WERI-Rb-1 (cell line): Measurements from ENCODE around the gene ETFA.

Experiments
- DNase-seq: peaks from one replicate; pipeline ENCODE4 v3.0.0-alpha.2; 2020
- H3K27ac ChIP-seq: fragments of 250-450 bp; sonication (Bioruptor Pico); 2 replicates; pipeline ENCODE4 v1.5.1; 2020; ENCODE audit warnings: mild to moderate bottlenecking, moderate library complexity
- H3K27me3 ChIP-seq: fragments of 250-450 bp; sonication (Bioruptor Pico); 2 replicates; pipeline ENCODE4 v1.5.1; 2021; ENCODE audit warnings: mild to moderate bottlenecking, low read depth, moderate library complexity; ENCODE audit not compliant: insufficient read depth, severe bottlenecking
- H3K36me3 ChIP-seq: fragments of 250-450 bp; sonication (Bioruptor Pico); 2 replicates; pipeline ENCODE4 v1.5.1; 2020; ENCODE audit warnings: mild to moderate bottlenecking, moderate library complexity
- H3K4me3 ChIP-seq: 2 replicates; pipeline ENCODE4 v1.5.1; 2011; ENCODE audit warnings: low read depth, mild to moderate bottlenecking, control low read depth, low read length
- H3K9me3 ChIP-seq: fragments of 250-450 bp; sonication (Bioruptor Pico); 2 replicates; pipeline ENCODE4 v1.5.1; 2021; ENCODE audit warnings: mild to moderate bottlenecking, moderate library complexity; ENCODE audit not compliant: severe bottlenecking
- CTCF ChIP-seq: IDR thresholded peaks from 2 replicates; pipeline ENCODE4 v1.5.1; 2011; ENCODE audit warnings: low read depth, mild to moderate bottlenecking, control low read depth, inconsistent platforms, low read length

ETFA gene

GRCh38 chr15:76234337-76234889, 76.9 kb downstream of the ETFA start:
- no peaks in the 10 kb centered on the region for H3K27me3 ChIP-seq
- peak overlapping the region; percentile 80 for H3K27ac ChIP-seq
- TF ChIP-seq CTCF, result no peak
- no peak overlapping the region for H3K4me3 ChIP-seq
- no peaks in the 10 kb centered on the region for H3K9me3 ChIP-seq
- DNase-seq, result peak; percentile 52
- peaks cover 14% of the 10 kb centered on the region for H3K36me3 ChIP-seq

GRCh38 chr15:76233921-76234320, 77.3 kb downstream of the ETFA start:
- DNase-seq, result no peak
- no peak for TF ChIP-seq CTCF
- peaks cover 14% of the 10 kb centered on the region for H3K36me3 ChIP-seq
- H3K27ac ChIP-seq, result peak overlapping the region; percentile 80; the same call in 1 of the 2 replicates
- H3K4me3 ChIP-seq, result no peak overlapping the region
- no peaks in the 10 kb centered on the region for H3K27me3 ChIP-seq
- no peaks in the 10 kb centered on the region for H3K9me3 ChIP-seq

GRCh38 chr15:76229266-76229665, 82.0 kb downstream of the ETFA start:
- peaks cover 38% of the 10 kb centered on the region for H3K36me3 ChIP-seq
- H3K27ac ChIP-seq, result no peak overlapping the region
- no peak for DNase-seq
- no peaks in the 10 kb centered on the region for H3K9me3 ChIP-seq
- H3K27me3 ChIP-seq, result no peaks in the 10 kb centered on the region
- no peak for TF ChIP-seq CTCF
- no peak overlapping the region for H3K4me3 ChIP-seq

- Histone ChIP-seq H3K27me3 (no peaks in the 10 kb centered on the region), H3K4me3 (no peak overlapping the region), H3K36me3 (peaks cover 57% of the 10 kb centered on the region), H3K27ac (no peak overlapping the region), H3K9me3 (no peaks in the 10 kb centered on the region)
- no peak for DNase-seq
- TF ChIP-seq CTCF, result no peak
Observed at GRCh38 chr15:76223521-76223920, 87.7 kb downstream of the ETFA start.

GRCh38 chr15:76222159-76222558, 89.1 kb downstream of the ETFA start:
- Histone ChIP-seq H3K27me3 (no peaks in the 10 kb centered on the region), H3K36me3 (peaks cover 60% of the 10 kb centered on the region), H3K27ac (no peak overlapping the region), H3K4me3 (no peak overlapping the region), H3K9me3 (no peaks in the 10 kb centered on the region)
- no peak for TF ChIP-seq CTCF
- DNase-seq, result no peak
